Activated CD4-positive, CD25-positive, alpha-beta regulatory T cell (primary cell): Measurements from ENCODE around the gene GP1BA.

Source experiments
- DNase-seq, 4 experiments: peaks; one replicate each; lab custom pipeline; 2025; lab: John Stamatoyannopoulos, UW

Gene GP1BA

DNA sequence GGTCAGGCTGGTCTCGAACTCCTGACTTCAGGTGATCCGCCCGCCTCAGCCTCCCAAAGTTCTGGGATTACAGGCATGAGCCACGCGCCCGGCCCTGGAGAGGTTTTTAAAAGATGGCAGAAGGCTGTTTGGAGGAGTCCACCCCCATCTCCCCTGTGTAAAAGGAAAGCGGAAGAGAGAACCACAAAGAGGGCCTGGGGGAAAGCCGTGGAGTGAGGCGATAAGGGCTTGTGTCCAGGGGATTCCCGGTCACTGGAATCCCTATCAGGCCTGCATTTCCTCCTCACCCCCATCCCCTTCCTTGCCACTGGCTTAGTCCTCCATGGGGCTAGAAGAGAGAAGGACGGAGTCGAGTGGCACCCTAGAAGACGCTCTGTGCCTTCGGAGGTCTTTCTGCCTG lies at the start of gene GP1BA:
Gene GP1BA (plus strand): TSS at position 315 of the 400 bp plus-strand sequence. CDS start 328 bp downstream, outside the sequence.
- no peak for DNase-seq

DNA sequence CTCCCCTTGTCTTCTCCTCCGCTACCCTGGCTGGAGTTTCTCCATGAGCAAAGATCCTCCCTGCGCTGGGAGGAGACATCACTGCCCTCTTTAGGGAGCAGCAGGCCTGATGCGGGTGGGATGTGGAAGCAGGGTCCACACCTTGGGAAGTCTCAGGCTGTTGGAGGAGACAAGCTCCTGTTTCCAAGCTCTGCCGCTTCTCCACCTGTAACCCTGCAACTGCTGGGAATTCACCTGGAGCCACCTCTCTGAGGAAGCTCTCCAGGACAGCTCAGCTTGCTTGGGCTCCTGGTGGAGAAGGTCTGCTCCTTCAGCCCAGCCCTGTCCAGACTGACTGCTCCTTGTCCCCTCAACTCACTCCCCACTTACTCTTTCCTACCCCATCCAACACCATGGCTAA lies 47.6 kb upstream of the GP1BA start:
- no peak for DNase-seq

DNA sequence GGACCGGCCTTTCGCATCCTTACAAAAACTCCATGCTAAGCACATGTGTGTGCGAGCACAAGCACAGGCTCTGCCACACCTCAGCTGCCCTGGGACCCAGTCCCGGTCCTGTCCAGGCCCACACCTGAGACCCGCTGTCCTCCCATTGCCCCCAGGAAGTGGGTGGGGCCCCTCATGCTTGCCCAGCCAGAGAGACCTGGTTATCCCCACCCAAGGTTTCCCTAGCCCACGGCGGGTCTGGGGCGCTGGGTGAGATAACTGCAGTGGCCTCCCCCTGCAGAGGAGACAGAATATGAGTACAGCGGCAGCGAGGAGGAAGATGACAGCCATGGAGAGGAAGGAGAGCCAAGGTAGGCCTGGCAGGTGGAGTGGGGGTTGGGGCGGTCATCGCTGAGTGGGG lies 45.2 kb upstream of the GP1BA start:
- no peak for DNase-seq

GRCh38 chr17:4887581-4887980 lies 44.5 kb upstream of the GP1BA start:
- DNase-seq, result no peak

DNA sequence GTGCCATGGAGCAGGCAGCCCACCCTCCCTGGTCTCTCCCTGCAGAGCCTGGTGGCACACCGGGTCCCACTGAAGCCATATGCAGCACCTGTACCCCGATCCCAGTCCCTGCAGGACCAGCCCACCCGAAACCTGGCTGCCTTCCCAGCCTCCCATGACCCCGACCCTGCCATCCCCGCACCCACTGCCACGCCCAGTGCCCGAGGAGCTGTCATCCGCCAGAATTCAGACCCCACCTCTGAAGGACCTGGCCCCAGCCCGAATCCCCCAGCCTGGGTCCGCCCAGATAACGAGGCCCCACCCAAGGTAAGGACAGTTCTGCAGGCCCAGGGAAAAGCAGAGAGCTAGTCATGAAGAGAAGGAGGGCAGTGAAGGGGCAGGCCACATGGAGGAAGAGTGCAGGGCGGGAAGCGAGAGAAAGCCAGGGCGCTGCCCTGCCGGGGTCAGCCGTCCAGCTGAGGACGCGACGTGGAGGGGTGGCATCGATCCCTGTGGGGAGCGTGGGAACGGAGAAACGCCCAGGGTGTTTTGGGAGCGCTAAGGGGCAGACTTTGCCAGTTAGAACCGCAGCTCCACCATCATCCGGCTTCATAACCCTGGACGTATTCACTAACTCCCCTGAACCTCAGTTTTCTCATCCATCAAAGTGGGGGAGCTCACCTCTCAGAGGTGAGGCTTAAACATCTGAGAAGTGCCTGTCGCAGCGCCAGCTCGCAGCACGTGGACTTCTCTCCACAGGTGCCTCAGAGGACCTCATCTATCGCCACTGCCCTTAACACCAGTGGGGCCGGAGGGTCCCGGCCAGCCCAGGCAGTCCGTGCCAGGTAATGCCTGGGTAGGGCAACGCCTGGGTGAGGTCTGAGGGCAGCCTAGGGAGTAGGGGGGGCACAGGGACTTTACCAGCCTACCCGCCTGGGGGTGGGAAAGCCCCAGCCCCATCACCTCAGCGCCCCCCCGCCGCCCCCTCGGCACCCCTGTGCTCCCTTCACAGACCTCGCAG lies 40.4 kb upstream of the GP1BA start:
- DNase-seq, result no peak

- no peak for DNase-seq
Measured at GRCh38 chr17:4892499-4893221, 39.4 kb upstream of the GP1BA start.

- DNase-seq, result no peak
Measured at GRCh38 chr17:4893272-4893671, 38.8 kb upstream of the GP1BA start.

- DNase-seq, result no peak
Measured at GRCh38 chr17:4893721-4894560, 38.1 kb upstream of the GP1BA start.

DNA sequence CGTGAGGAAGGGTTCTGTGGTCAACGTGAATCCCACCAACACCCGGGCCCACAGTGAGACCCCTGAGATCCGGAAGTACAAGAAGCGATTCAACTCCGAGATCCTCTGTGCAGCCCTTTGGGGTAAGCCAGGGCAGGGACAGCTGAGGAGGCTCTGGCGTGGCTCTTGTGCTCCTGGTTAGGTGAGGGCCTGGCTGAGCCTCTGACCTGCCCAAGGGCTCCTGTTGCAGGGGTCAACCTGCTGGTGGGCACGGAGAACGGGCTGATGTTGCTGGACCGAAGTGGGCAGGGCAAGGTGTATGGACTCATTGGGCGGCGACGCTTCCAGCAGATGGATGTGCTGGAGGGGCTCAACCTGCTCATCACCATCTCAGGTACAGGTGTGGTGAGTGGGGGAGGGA lies 37.0 kb upstream of the GP1BA start:
- no peak for DNase-seq

DNA sequence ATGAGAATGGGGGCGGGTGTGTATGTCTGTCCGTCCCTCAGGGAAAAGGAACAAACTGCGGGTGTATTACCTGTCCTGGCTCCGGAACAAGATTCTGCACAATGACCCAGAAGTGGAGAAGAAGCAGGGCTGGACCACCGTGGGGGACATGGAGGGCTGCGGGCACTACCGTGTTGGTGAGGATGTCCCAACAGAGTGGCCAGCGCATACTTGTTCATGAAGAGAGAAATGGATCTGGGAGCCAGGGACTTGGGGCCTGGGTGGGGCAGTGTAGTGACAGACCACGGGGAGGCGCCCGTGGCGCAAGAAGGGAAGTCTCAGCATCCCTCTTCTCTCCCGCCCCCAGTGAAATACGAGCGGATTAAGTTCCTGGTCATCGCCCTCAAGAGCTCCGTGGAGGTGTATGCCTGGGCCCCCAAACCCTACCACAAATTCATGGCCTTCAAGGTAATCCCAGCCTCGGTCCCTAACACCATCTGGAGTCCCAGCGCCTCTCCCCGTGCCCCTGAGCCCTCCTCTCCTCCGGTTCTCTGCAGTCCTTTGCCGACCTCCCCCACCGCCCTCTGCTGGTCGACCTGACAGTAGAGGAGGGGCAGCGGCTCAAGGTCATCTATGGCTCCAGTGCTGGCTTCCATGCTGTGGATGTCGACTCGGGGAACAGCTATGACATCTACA lies 36.3 kb upstream of the GP1BA start:
- DNase-seq, result no peak

GRCh38 chr17:4896332-4897197 lies 35.5 kb upstream of the GP1BA start:
- no peak for DNase-seq

DNA sequence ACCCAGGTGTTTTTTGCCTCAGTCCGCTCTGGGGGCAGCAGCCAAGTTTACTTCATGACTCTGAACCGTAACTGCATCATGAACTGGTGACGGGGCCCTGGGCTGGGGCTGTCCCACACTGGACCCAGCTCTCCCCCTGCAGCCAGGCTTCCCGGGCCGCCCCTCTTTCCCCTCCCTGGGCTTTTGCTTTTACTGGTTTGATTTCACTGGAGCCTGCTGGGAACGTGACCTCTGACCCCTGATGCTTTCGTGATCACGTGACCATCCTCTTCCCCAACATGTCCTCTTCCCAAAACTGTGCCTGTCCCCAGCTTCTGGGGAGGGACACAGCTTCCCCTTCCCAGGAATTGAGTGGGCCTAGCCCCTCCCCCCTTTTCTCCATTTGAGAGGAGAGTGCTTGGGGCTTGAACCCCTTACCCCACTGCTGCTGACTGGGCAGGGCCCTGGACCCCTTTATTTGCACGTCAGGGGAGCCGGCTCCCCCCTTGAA lies 34.8 kb upstream of the GP1BA start:
- no peak for DNase-seq

DNA sequence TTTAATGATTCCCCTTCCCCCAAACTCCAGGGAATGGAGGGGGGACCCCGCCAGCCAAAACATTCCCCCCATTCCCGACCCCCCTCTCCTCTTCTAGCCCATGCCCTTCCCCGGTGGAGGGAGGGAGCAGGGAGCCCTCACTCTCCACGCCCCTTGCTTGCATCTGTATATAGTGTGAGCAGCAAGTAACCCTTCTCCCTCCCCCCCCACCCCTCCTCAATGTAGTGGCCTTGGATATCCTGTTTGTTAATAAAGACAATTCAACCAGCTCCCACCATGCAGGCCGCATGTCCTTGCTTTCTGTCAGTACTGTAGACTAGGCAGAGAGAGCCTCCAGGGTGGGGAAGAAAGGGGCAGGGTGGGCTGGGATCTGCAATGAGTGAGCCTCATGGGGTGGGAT lies 34.3 kb upstream of the GP1BA start:
- no peak for DNase-seq

- no peak for DNase-seq
Measured at GRCh38 chr17:4898351-4898750, 33.7 kb upstream of the GP1BA start.

DNA sequence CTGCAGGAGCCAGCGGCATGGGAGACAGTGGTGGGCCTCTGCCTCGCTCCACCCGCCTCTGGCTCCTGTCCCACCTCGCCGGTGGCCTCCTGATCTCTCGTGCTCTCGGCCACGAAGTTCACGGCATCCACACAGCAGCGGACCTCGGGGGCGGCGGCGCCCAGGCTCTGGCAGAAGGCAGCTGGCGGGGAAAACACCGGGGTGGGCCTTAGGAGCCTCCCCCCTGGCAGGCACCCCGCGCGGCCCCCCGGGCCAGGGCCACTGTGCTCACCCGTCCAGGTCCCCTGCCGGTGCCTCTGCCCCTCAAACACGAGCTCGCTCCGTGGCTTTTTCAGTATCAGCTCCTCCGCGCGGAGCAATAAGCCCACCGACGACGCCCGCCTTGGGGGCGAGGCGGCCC lies 33.1 kb upstream of the GP1BA start:
- no peak for DNase-seq

- peak; percentile 74 to 83 (median 79) for DNase-seq
Measured at GRCh38 chr17:4899341-4900230, 32.5 kb upstream of the GP1BA start, which contains the start of gene C17orf107. TSS of gene C17orf107 (plus strand) at chr17:4899536. CDS start at chr17:4899763, 227 bp downstream.

- peak in 2 of 4 experiments; percentile 32 to 40 for DNase-seq
Measured at GRCh38 chr17:4900231-4901107, 31.6 kb upstream of the GP1BA start.

DNA sequence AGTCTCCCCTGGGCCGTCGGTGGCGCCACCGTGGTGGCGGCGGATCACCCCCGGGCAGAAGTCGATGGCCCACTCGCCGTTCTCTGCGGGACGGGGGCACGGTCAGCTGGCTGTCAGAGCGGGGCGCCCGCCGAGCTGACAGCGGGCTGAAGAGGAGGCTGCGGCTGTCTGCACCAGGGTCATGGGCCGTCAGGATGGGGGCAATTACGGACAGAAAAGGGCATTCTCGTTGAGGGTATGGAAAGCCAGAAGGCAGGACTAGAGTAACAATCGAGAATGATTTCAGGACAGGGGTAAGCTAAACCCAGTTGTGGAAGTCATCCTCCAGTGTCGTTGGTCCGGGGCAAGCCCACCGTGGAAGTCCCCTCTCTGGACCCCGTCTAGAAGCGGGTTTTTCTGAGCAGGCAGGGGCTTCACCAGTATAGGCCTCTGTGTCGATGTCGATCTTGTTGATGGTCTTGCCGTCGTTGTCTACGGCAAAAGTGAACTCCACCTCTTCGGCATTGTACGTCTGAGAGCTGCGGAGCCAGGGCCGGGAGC lies 30.9 kb upstream of the GP1BA start:
- DNase-seq, result no peak
